ENCODE measurements around the gene OR2J3.
"Not testable (repeated sequence)": the region's sequence is repeated elsewhere in the genome, so short reads cannot be mapped to it uniquely, and the experiment has no call there.

OR2J3 gene

DNA sequence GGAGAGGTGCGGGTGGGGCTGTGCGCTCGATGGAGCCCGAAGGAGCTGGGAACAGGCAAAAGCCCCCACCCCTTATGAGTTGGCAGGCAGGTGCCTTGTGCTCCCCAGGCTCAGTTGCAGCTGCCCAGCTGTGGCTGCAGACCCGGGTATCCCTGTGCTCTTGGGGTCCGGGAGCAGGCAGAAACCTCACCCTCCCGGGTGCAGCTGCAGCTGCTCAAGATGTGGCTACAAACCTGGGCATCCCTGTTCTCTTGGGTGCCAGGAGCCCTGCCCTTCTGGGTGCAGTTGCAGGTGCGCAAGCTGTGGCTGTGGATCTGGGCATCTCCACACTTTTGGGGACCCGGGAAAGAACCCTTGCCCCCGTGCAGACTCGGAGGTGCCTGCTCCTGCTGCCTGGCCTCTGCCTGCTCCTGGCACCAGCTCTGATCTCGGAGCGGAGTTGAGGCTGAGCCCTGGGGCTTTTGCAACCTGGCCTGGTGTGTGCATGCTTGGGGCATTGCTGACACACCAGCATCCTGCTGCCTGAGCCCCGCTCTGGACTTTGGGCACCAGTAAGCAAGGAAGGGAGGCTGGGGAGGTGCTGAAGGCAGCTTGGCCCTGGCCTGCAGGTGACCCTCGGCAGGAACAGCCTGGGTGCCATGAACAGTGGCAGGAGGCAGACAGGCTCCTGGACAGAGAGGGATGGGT is 21.6 kb downstream of the OR2J3 start:
- Histone ChIP-seq H3K4me1 (ENCODE audit: control insufficient read depth in 1 of 2, insufficient read depth in 2 of 2, low read length in 2 of 2) (no peaks in the 10 kb centered on the region), H3K9me3 (ENCODE audit: control insufficient read depth in 1 of 2, low read length in 2 of 2) (no peaks in the 10 kb centered on the region), H3K27me3 (ENCODE audit: low read depth, low read length) (no peaks in the 10 kb centered on the region), H3K4me3 (ENCODE audit: low read depth in 1 of 2, low read length in 2 of 2) (no peak overlapping the region), H3K27ac (ENCODE audit: low read length) (no peak overlapping the region), H3K36me3 (ENCODE audit: control insufficient read depth in 1 of 2, insufficient read depth in 2 of 2, low read length in 2 of 2) (no peaks in the 10 kb centered on the region)

DNA sequence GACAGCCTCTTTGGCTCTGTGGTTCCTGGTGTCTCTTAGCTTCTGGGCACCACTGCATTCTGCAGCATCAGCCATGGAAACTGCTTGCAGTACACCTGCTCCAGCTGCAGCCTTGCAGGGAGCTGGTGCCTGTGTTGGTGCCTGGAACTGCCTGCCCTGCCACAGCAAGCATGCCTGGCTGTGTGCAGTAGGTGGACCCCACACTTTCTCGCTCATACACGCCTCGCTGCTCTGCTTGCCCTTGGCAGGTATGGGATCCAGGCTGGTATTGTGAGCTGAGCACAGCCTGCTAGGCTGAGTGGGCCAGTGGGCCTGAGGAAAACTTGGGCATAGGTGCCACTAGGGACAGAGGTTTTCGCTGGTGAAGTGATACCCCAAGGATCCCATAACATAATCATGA is 22.8 kb downstream of the OR2J3 start:
- no peaks in the 10 kb centered on the region for H3K36me3 ChIP-seq (ENCODE audit: control insufficient read depth in 1 of 2, insufficient read depth in 2 of 2, low read length in 2 of 2)
- no peaks in the 10 kb centered on the region for H3K27me3 ChIP-seq (ENCODE audit: low read depth, low read length)
- no peak overlapping the region for H3K27ac ChIP-seq (ENCODE audit: low read length)
- no peak overlapping the region for H3K4me3 ChIP-seq (ENCODE audit: low read depth in 1 of 2, low read length in 2 of 2)
- H3K4me1 ChIP-seq (ENCODE audit: control insufficient read depth in 1 of 2, insufficient read depth in 2 of 2, low read length in 2 of 2): no peaks in the 10 kb centered on the region
- no peaks in the 10 kb centered on the region for H3K9me3 ChIP-seq (ENCODE audit: control insufficient read depth in 1 of 2, low read length in 2 of 2)

DNA sequence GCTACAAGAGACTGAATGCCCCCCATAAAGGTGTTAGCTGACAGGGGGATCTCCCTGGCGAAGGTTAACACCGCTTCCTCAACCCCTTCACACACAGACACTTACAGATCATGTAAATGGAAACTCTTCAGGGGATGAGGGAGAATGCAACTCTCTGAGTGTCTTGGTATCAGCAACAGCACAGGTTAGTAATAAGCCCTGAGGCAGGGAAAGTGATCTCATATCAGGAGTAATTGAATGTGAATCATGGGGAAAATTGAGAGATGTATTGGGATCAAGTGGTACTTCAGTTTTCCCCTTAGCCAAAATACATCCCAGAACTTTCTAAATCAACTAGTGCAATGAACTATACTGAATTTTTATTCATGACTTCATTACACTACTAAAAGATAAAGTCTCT is 23.8 kb downstream of the OR2J3 start:
- Histone ChIP-seq H3K4me1 (ENCODE audit: control insufficient read depth in 1 of 2, insufficient read depth in 2 of 2, low read length in 2 of 2) (no peaks in the 10 kb centered on the region), H3K4me3 (ENCODE audit: low read depth in 1 of 2, low read length in 2 of 2) (no peak overlapping the region), H3K27me3 (ENCODE audit: low read depth, low read length) (no peaks in the 10 kb centered on the region), H3K9me3 (ENCODE audit: control insufficient read depth in 1 of 2, low read length in 2 of 2) (no peaks in the 10 kb centered on the region), H3K36me3 (ENCODE audit: control insufficient read depth in 1 of 2, insufficient read depth in 2 of 2, low read length in 2 of 2) (no peaks in the 10 kb centered on the region), H3K27ac (ENCODE audit: low read length) (no peak overlapping the region)

DNA sequence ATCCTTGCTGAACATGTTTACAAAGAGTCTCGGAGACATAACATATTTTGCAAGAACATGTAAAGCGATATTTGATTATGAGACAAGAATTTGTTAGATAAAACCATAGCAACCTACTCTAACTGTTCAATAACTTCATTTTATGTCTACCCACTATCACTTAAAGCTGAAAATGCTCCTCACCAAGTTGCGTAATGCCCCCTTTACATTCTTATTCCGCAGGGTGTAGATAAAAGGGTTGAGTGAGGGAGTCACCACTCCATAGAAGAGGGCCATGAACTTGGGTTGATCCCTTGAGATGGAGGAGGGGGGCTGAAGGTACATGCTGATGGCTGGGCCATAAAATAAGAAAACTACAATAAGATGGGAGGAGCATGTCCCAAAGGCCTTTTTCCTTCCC is 29.9 kb downstream of the OR2J3 start:
- Histone ChIP-seq H3K36me3 (ENCODE audit: control insufficient read depth in 1 of 2, insufficient read depth in 2 of 2, low read length in 2 of 2) (no peaks in the 10 kb centered on the region), H3K4me1 (ENCODE audit: control insufficient read depth in 1 of 2, insufficient read depth in 2 of 2, low read length in 2 of 2) (no peaks in the 10 kb centered on the region), H3K4me3 (ENCODE audit: low read depth in 1 of 2, low read length in 2 of 2) (no peak overlapping the region), H3K27ac (ENCODE audit: low read length) (no peak overlapping the region), H3K9me3 (ENCODE audit: control insufficient read depth in 1 of 2, low read length in 2 of 2) (no peaks in the 10 kb centered on the region), H3K27me3 (ENCODE audit: low read depth, low read length) (no peaks in the 10 kb centered on the region)

DNA sequence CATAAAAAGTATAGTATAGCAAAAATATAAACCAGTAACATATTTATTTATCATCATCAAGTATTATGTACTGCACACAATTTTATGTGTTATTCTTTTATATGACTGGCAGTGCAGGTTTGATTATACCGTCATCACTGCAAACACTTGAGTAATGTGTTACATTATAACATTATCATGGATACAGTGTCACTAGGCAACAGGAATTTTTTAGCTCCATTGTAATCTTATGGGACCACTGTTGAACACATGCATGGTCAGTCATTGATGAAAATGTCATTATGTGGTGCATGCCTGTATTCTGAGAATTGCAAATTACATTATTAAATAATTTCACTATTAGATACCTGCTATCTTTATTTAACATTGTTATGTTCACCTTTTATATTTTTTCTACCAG is 33.7 kb downstream of the OR2J3 start:
- H3K27ac ChIP-seq (ENCODE audit: low read length): no peak overlapping the region
- H3K27me3 ChIP-seq (ENCODE audit: low read depth, low read length): no peaks in the 10 kb centered on the region
- no peaks in the 10 kb centered on the region for H3K4me1 ChIP-seq (ENCODE audit: control insufficient read depth in 1 of 2, insufficient read depth in 2 of 2, low read length in 2 of 2)
- no peak overlapping the region for H3K4me3 ChIP-seq (ENCODE audit: low read depth in 1 of 2, low read length in 2 of 2)
- no peaks in the 10 kb centered on the region for H3K9me3 ChIP-seq (ENCODE audit: control insufficient read depth in 1 of 2, low read length in 2 of 2)
- H3K36me3 ChIP-seq (ENCODE audit: control insufficient read depth in 1 of 2, insufficient read depth in 2 of 2, low read length in 2 of 2): no peaks in the 10 kb centered on the region

DNA sequence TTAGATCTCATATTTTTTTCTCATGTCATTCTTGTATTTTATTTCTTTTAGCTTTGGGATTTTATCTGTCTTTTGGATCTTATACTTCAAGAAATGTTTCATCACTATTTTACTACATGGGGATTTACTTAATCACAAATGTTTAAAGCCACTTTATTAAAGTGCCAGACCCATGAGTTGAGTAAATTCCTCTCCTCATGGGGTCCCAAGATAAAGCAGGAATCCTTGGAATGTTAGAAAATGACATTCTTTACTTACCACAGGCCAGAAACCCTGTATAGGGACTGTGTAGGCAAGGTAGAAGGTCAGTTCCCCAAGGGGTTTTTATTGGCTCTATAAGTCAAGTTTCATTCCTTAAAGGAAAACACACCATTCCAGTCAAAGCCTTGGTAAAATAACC is 34.5 kb downstream of the OR2J3 start:
- no peaks in the 10 kb centered on the region for H3K4me1 ChIP-seq (ENCODE audit: control insufficient read depth in 1 of 2, insufficient read depth in 2 of 2, low read length in 2 of 2)
- H3K27me3 ChIP-seq (ENCODE audit: low read depth, low read length): no peaks in the 10 kb centered on the region
- H3K4me3 ChIP-seq (ENCODE audit: low read depth in 1 of 2, low read length in 2 of 2): no peak overlapping the region
- H3K27ac ChIP-seq (ENCODE audit: low read length): no peak overlapping the region
- H3K36me3 ChIP-seq (ENCODE audit: control insufficient read depth in 1 of 2, insufficient read depth in 2 of 2, low read length in 2 of 2): no peaks in the 10 kb centered on the region
- H3K9me3 ChIP-seq (ENCODE audit: control insufficient read depth in 1 of 2, low read length in 2 of 2): no peaks in the 10 kb centered on the region

DNA sequence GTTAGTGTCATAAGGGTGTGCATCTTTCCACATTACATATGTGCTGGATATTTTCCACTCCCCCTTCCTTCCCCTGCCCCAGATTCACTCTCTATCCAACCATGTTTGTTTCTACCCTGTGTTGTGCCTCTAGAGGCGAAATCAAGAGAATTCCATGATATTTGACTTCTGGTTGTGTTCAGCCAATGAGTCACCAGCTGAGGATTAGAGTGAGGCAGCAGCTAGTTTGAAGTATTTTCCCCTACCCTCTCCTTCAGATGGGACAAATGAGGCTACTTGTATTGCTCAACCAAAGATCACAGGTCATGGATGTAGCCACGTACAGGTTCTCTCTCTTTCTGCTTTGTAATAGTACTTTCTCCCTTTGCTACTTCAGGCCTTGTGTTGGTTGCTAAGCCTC is 38.3 kb downstream of the OR2J3 start:
- Histone ChIP-seq H3K27ac (ENCODE audit: low read length) (no peak overlapping the region), H3K4me3 (ENCODE audit: low read depth in 1 of 2, low read length in 2 of 2) (no peak overlapping the region), H3K36me3 (ENCODE audit: control insufficient read depth in 1 of 2, insufficient read depth in 2 of 2, low read length in 2 of 2) (no peaks in the 10 kb centered on the region), H3K4me1 (ENCODE audit: control insufficient read depth in 1 of 2, insufficient read depth in 2 of 2, low read length in 2 of 2) (no peaks in the 10 kb centered on the region), H3K27me3 (ENCODE audit: low read depth, low read length) (no peaks in the 10 kb centered on the region), H3K9me3 (ENCODE audit: control insufficient read depth in 1 of 2, low read length in 2 of 2) (no peaks in the 10 kb centered on the region)

DNA sequence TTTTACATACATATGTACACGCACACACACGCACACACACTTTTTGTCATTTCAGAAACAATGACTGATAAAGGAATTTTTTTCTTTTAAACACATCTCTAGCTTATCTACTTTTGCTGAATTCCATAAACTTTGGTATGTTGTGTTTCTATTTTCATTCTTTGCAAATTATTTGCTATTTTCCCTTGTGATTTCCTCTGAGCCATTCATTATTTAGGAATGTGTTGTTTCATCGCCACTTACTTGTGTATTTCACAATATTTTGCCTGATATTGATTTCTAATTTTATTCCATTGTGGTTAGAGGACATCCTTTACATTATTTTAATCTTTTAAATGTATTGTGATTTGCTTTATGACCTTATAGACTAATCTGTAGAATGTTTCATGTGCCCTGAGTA is 39.2 kb downstream of the OR2J3 start:
- Histone ChIP-seq H3K9me3 (ENCODE audit: control insufficient read depth in 1 of 2, low read length in 2 of 2) (no peaks in the 10 kb centered on the region), H3K27ac (ENCODE audit: low read length) (no peak overlapping the region), H3K36me3 (ENCODE audit: control insufficient read depth in 1 of 2, insufficient read depth in 2 of 2, low read length in 2 of 2) (no peaks in the 10 kb centered on the region), H3K4me1 (ENCODE audit: control insufficient read depth in 1 of 2, insufficient read depth in 2 of 2, low read length in 2 of 2) (no peaks in the 10 kb centered on the region), H3K4me3 (ENCODE audit: low read depth in 1 of 2, low read length in 2 of 2) (no peak overlapping the region), H3K27me3 (ENCODE audit: low read depth, low read length) (no peaks in the 10 kb centered on the region)

DNA sequence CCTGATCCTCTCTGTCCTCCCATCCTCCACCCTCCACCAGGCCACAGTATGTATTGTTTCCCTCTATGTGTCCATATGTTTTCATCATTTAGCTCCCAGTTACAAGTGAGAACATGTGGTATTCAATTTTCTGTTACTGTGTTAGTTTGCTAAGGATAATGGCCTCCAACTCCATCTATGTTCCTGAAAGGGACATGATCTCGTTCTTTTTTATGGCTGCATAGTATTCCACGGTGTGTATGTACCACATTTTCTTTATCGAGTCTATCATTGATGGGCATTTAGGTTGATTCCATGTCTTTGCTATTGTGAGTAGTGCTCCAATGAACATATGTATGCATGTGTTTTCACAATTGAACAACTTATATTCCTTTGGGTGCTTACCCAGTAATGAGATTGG is 41.6 kb downstream of the OR2J3 start:
- not testable (repeated sequence) for H3K4me3 ChIP-seq (ENCODE audit: low read depth in 1 of 2, low read length in 2 of 2); H3K9me3 ChIP-seq (ENCODE audit: control insufficient read depth in 1 of 2, low read length in 2 of 2); H3K4me1 ChIP-seq (ENCODE audit: control insufficient read depth in 1 of 2, insufficient read depth in 2 of 2, low read length in 2 of 2); H3K27me3 ChIP-seq (ENCODE audit: low read depth, low read length); H3K36me3 ChIP-seq (ENCODE audit: control insufficient read depth in 1 of 2, insufficient read depth in 2 of 2, low read length in 2 of 2); H3K27ac ChIP-seq (ENCODE audit: low read length)

DNA sequence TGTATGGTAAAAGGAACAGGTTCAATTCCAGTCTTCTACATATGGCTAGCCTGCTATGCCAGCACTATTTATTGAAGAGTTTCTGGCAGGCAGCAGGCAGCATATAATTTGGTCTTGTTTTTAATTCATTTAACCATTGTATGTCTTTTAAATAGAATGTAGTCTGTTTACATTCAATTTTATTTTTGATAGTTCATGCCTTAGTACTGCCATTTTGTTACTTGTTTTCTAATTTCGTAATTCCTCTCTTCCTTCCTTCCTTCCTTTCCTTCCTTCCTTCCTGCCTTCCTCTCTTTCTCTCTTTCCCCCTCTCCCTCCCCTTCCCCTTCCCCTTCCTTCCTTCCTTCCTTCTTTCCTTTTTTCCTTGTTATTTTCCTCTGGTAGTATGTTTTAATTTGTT is 45.2 kb downstream of the OR2J3 start:
- no peaks in the 10 kb centered on the region for H3K36me3 ChIP-seq (ENCODE audit: control insufficient read depth in 1 of 2, insufficient read depth in 2 of 2, low read length in 2 of 2)
- no peaks in the 10 kb centered on the region for H3K9me3 ChIP-seq (ENCODE audit: control insufficient read depth in 1 of 2, low read length in 2 of 2)
- no peaks in the 10 kb centered on the region for H3K4me1 ChIP-seq (ENCODE audit: control insufficient read depth in 1 of 2, insufficient read depth in 2 of 2, low read length in 2 of 2)
- no peaks in the 10 kb centered on the region for H3K27me3 ChIP-seq (ENCODE audit: low read depth, low read length)
- no peak overlapping the region for H3K4me3 ChIP-seq (ENCODE audit: low read depth in 1 of 2, low read length in 2 of 2)
- no peak overlapping the region for H3K27ac ChIP-seq (ENCODE audit: low read length)

DNA sequence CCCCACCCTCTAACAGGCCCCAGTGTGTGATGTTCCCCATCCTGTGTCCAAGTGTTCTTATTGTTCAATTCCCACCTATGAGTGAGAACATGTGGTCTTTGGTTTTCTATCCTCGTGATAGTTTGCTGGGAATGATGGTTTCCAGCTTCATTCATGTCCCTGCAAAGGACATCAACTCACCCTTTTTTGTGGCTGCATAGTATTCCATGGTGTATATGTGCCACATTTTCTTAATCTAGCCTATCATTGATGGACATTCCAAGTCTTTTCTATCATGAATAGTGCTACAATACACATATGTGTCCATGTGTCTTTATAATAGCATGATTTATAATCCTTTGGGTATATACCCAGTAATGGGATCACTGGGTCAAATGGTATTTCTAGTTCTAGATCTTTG is 47.3 kb downstream of the OR2J3 start:
- not testable (repeated sequence) for H3K4me1 ChIP-seq (ENCODE audit: control insufficient read depth in 1 of 2, insufficient read depth in 2 of 2, low read length in 2 of 2); H3K9me3 ChIP-seq (ENCODE audit: control insufficient read depth in 1 of 2, low read length in 2 of 2); H3K27ac ChIP-seq (ENCODE audit: low read length); H3K36me3 ChIP-seq (ENCODE audit: control insufficient read depth in 1 of 2, insufficient read depth in 2 of 2, low read length in 2 of 2); H3K27me3 ChIP-seq (ENCODE audit: low read depth, low read length); H3K4me3 ChIP-seq (ENCODE audit: low read depth in 1 of 2, low read length in 2 of 2)

DNA sequence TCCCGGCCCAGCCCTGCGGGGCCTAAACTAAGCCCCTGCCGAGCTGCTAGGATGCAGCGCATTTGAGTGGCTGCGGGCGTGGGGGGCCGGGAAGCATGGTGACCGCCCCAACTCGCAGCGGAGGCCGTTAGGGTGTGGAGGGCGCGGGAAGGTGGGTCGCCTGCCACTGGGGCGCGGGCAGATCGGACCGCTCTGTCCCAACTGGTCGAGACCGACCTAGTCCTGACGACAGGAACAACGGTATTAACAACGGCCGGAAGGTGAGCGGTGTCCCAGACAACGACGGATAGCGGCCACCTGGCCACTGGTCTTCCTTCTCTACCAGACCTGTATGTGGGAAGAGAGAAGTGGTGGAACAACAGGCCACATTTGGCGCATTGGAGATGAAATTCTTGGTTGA is 52.1 kb downstream of the OR2J3 start:
- H3K4me3 ChIP-seq (ENCODE audit: low read depth in 1 of 2, low read length in 2 of 2); H3K9me3 ChIP-seq (ENCODE audit: control insufficient read depth in 1 of 2, low read length in 2 of 2); H3K27ac ChIP-seq (ENCODE audit: low read length); H3K4me1 ChIP-seq (ENCODE audit: control insufficient read depth in 1 of 2, insufficient read depth in 2 of 2, low read length in 2 of 2); H3K27me3 ChIP-seq (ENCODE audit: low read depth, low read length); H3K36me3 ChIP-seq (ENCODE audit: control insufficient read depth in 1 of 2, insufficient read depth in 2 of 2, low read length in 2 of 2): not testable (repeated sequence)

Data from muscle layer of duodenum (tissue), 2 donors.